ENCODE data around the gene TMEM31.
"Not testable (repeated sequence)": the region's sequence is repeated elsewhere in the genome, so short reads cannot be mapped to it uniquely, and the experiment has no call there.

TMEM31 gene

DNA sequence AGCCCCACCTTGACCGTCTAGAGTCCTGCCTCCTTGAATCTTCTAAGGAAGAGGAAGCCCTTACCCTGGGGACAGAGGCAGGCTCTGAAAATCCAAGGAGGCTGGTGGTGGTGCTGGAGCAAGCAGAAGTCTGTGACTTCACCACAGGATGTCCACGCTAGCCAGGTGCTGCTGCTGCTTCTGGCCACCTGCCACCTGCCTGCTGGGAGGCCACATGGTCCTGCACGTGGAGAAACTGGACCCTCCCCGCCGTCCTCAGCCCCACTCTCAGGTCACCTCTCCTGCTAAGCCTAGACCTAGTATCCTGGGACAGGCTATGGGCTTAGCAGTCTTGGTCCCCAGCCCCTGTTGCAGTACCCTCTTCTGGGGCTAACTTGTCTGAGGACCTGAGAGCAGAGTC lies 15.8 kb downstream of the TMEM31 start:
- no peak for DNase-seq (ENCODE audit: low read depth in 2 of 2)

DNA sequence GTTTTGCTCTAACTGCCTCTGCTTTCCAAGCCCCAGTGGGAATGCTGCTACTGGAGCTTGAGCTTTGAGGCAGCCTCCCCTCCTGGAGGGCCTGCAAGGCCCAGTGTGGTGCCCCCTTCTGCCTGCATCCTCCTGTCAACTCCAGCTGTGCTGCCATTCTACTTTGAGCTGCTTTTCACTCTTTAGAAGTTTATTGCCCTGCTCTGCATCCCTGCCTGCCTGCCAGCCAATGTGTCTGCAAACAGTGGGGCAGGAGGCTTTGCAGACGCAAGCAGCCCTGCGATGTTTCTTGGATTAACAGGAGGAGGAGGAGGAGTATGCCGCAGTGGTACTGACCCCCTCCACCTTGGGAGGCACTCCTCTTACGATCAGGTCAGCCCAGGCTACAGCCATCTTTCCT lies 16.4 kb downstream of the TMEM31 start:
- DNase-seq (ENCODE audit: low read depth in 2 of 2), result no peak

GRCh38 chrX:103729015-103729414 lies 18.3 kb downstream of the TMEM31 start:
- DNase-seq (ENCODE audit: low read depth in 2 of 2), result no peak

DNA sequence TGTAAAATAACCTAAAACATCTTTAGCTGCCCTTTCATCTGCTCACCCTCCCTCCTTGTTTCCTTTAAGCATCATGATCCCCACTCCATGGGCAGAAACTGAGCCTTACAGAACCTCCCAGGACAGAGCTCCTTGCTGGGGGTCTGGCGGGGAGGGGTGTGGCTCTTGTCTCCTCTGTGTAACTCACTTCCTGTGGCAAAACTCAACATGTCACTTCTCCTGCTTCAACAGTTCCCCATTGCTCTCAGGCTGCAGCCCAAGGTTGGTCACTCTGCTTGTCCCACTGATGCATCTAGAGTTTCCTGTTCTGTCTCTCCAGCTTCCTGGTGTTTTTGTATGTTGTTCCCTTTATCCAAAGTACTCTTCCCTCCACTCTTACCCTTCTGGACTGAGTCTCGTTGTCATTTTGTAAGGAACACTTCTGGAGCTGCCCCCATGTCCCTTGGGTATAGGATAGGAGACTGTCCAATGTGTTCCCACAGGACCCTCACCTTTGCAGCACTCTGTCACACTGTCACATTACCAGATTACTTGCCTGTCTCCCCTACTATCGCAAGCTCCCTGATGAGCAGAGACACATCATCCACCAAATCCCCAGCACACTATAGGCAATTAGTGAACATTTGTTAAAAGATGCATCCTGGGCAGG lies 19.6 kb downstream of the TMEM31 start:
- no peak for DNase-seq (ENCODE audit: low read depth in 2 of 2)

GRCh38 chrX:103730796-103731493 lies 20.2 kb downstream of the TMEM31 start:
- no peak for DNase-seq (ENCODE audit: low read depth in 2 of 2)

- DNase-seq (ENCODE audit: low read depth in 2 of 2), result no peak
Observed at GRCh38 chrX:103733017-103733416, 22.3 kb downstream of the TMEM31 start.

- no peak for DNase-seq (ENCODE audit: low read depth in 2 of 2)
Observed at GRCh38 chrX:103734125-103734760, 23.5 kb downstream of the TMEM31 start.

DNA sequence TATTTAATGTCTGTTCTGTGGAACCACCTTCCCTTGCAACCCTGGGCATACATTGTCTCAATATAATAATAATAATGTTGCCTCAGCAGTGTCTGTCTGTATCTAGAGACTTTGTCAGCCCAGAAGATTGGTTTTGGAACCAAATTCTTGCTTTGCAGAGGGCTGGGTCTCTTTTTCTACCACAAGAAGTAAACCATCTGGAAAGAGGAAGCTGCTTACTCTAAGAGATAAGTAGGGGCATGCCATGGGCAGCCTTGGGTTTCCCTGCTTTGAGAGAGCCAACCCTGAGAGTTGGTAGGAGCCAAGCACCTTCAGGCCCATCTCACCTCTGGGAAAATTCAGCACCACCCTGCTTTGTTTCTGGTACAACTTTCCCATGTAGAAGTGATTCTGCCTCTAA lies 27.0 kb downstream of the TMEM31 start:
- DNase-seq (ENCODE audit: low read depth in 2 of 2), result no peak

DNA sequence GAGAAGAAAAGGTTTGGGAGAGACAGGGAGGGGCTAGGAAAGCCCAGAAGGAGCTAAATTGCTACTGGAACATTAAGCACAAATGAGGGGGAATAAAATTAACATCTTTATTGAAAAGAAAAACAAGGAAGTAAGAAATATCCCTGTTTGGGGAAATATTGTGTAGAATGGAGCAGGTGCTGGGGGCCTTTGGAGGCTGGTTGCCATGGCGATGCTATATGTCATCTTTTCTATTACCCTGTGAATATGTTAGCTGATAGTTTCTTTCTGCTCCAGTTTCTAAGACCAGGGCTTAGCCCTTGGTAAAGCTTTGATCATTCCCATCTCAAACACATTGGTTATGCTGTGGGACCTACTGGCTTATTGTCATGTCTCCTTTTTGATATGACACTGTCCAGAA lies 28.7 kb downstream of the TMEM31 start:
- DNase-seq (ENCODE audit: low read depth in 2 of 2), result no peak

DNA sequence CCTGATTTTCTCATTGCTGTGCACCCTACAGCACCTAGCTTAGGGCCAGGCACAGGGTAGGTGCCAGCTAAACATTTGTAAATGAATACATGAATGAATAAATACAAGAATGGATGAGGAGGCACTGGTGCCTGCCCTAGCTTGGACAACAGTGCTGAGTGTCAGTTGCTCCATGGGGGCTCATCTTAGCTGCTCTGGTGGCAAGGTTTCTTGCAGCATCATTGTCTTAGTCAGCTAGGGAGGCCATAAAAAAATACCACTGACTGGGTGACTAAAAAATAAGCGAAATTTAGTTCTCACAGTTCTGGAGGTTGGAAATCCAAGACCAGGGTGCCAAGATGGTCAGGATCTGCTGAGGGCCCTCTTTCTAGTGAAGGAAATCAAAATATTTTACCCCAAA lies 31.2 kb downstream of the TMEM31 start:
- no peak for DNase-seq (ENCODE audit: low read depth in 2 of 2)

DNA sequence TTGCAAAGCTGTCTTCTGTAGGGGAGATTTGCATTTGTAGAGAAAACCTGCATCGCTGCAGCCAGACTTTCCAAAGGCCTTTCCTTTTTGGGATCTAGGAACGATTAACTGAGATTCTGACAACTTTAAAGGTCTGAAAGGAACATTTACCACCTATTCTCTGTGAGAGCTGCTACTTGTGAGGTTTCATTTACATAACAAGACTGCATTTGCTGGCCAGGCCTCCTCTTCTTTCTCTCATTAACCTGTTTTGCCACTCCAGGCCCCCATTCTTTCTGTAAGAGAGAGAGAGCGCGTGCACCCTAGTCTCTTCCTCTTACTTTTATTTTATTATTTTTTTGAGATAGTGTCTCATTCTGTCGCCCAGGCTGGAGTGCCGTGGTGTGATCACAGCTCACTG lies 31.6 kb downstream of the TMEM31 start:
- no peak for DNase-seq (ENCODE audit: low read depth in 2 of 2)

DNA sequence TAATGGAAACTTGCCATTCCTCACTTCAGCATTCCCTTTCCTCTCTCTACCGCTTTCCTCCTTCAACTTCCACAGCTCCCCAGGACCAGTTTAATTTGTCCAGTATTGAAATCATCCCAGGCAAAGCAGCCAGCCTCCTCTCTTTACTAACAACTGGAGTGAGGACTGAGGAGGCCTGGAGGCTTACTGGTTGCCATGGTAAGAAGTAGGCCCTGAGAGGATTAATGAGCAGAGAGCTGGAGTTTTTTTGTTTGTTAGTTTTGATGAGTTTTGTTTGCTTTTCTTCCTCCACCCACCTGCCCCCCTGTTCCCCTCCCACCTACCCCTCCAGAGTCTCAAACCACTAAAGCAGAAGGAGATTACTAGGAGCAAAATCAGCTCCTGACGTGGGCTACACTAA lies 36.5 kb downstream of the TMEM31 start:
- DNase-seq (ENCODE audit: low read depth in 2 of 2), result no peak

DNA sequence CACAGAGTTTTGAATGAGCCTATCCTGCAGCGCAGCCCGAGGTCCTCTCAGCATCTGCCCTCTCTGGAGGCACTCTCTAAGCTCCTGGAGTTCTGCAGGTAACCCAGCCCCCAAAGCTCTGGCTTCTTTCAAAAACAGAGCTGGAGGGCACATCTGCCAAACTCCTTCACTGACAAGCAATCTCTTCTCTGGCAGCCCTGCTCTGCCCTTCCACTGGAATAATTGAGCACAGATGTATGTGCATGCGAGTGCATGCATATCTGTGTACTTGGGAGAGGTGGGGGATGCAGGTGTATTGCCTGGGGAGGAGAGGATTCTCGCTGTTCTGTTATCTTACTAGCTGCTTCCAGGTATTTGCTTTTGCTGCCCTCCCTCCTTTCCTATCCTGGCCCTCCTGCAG lies 43.7 kb downstream of the TMEM31 start:
- DNase-seq (ENCODE audit: low read depth in 2 of 2), result no peak

DNA sequence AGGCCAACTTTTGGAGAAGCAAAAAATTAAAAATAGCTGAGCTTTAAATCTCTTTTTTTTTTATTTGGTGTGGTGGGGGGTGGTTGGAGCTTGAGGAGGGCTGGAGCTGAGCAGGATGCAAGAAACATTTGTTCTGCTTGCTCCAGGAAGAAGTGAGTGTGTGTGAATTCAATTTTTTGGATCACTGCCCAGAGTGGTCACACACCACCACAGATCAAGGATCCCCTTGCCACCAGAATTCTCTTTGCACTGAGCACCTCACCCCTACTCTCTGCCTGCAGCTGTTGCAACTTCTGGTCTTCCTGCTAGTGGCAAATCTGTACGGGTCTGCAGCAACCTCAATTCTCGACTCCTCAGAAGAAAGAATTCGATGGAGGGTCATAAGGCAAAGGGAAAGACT lies 46.0 kb downstream of the TMEM31 start:
- DNase-seq (ENCODE audit: low read depth in 2 of 2), result no peak

GRCh38 chrX:103758555-103758954 lies 47.8 kb downstream of the TMEM31 start:
- no peak for DNase-seq (ENCODE audit: low read depth in 2 of 2)

DNA sequence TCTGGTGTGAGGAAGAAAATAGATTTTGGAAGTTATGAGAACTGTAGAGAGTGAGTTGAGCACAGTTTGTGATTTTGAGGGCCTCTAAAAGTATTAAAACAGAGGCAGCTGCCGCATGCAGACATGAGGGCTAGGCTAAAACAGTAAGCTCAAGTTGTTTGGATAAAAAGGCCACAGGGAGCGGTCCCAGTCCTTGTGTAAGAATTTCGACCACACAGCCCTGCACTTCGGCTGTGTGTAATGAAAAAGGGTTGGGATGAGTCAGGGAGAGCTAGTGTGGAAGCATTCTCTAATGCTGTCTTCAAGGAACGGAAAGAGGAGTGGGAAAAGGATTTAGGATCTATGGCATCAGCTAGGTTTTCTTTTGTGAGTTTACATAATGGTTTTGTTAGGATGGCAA lies 52.8 kb downstream of the TMEM31 start:
- not testable (repeated sequence) for DNase-seq (ENCODE audit: low read depth in 2 of 2)

Data from stimulated activated CD4-positive, alpha-beta T cell treated with anti-CD3 and anti-CD28 coated beads, Interleukin-1b, Interleukin-23, amount 100 ng/mL, for 1 hour (primary cell).